Activated T-helper 2 cell treated with anti-CD3 and anti-CD28 coated beads, Interferon-gamma antibody, Interleukin-2, Interleukin-4, amounts not matched to agents 10 μg/mL and 5 μg/mL and 100 μg/mL, durations not matched to agents 14 hours and 24 hours and 36 hours (primary cell): ENCODE measurements around the gene RSL24D1. TPM values are rescaled to one million over a fixed set of nuclear protein-coding genes. Genes with fewer than 3 reads are reported as not detected.

ENCODE experiments used
- total RNA-seq: library from RNA; stranded (reverse); gene quantifications from 2 replicates; pipeline ENCODE4 v1.2.3, GENCODE V29; 2022

RSL24D1 gene
- total RNA-seq, 1 donor from 2014 or later: 97.0 TPM

Other genes with a start within 250 kb of the RSL24D1 start
- 72.3 and 74.4 TPM in 2 replicates for gene RAB27A, start 92.9 kb upstream of the RSL24D1 start, total RNA-seq
- 9.5 and 12.3 TPM in 2 replicates for gene PIGBOS1, start 122.2 kb upstream of the RSL24D1 start, total RNA-seq
- 19.7 and 21.0 TPM in 2 replicates for gene PIGB, start 122.3 kb upstream of the RSL24D1 start, total RNA-seq
- 8.9 and 9.8 TPM in 2 replicates for gene CCPG1, start 211.4 kb upstream of the RSL24D1 start, total RNA-seq
- gene PIERCE2, start 211.6 kb upstream of the RSL24D1 start, total RNA-seq: not detected in 2 replicates